ENCODE results near the gene CPEB4.

The CPEB4 gene

DNA sequence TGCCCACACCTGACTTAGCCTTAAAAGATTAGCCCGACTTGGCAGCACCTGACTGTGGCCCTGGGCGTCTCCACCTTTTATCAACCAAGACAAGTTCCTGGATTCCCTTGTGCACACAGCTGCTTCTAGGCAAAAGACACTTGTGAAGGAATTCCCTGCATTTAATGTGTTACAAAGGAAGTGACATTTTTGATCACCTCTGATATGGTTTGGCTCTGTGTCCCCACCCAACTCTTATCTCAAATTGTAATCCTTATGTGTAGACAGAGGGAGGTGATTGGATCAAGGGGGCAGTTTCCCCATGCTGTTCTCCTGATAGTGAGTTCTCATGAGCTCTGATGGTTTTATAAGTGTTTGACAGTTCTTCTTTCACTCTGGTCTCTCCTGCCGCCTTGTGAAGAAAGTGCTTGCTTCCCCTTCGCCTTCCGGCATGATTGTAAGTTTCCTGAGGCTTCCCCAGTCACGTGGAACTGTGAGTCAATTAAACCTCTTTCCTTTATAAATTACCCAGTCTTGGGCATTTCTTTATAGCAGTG lies 2.6 kb upstream of the CPEB4 start:
- no peak for DNase-seq

DNA sequence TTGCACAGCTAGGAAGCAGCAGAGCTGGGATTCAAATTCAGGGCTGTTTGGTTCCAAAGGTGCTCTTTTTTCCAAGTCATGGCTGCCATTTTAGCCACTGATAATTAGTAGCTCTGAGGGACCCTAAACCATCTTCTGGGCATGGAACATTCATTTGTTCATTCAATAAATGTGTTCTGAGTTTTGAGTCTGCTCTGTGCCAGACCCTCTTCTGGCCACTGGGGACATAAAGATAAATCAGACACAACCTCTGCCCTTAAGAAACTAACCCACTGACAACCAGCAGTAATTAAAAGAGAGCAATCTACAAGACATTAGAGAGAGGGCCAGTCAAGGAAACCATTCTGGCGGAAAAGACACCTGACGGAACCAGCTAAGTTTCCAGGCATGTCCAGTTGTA lies 2.0 kb upstream of the CPEB4 start:
- no peak for DNase-seq

DNA sequence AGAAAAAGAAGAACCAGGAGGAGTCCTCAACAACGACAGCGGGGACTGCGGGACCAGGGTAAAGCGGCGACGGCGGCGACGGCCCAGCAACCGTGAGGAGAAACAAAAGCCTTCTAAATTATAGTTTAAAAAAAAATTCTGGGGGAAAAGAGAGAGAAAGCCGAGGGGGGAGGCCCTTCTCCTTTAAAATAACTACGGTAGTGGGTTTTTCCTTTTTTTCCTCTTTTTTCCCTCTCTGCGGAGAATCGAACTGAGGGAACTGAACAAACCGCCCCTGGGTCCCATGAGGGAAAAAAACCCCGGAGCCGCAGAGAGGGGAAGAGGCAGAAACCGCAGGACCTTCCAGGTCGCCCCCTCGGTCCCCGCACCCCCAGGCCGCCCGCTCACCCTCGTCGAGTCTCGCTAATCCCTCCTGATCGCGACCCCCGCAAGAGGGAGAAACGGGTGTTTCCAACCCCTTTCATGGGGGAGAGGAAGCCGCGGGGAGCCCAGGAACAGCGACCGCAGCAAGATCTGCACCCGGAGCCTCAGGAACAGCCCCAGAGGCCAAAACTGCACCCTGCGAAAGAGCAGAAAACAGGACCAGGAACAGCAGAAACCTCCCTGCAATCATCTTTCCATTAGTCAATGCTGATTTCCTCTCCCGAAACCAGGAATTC lies 453 bp downstream of the CPEB4 start:
- DNase-seq, result no peak

DNA sequence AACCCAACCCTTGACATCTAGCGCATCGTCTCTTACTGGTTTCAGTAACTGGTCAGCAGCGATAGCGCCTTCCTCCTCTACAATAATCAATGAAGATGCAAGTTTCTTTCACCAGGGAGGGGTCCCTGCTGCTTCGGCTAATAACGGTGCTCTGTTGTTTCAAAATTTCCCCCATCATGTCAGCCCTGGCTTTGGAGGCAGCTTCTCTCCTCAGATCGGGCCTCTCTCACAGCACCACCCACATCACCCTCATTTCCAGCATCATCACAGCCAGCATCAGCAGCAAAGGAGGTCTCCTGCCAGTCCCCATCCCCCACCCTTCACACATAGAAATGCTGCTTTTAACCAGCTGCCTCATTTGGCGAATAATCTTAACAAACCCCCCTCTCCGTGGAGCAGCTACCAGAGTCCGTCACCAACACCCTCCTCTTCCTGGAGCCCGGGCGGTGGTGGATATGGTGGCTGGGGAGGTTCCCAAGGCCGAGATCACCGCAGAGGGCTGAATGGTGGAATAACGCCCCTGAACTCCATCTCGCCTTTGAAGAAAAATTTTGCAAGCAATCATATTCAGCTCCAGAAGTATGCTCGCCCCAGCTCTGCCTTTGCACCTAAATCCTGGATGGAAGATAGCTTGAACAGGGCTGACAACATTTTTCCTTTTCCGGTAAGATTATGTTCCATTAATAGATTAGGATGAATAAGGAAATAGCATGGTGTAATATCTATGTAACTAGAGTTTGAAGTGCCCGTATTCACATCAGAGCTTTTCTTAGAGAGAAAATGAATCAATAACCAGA lies 2.2 kb downstream of the CPEB4 start:
- no peak for DNase-seq

DNA sequence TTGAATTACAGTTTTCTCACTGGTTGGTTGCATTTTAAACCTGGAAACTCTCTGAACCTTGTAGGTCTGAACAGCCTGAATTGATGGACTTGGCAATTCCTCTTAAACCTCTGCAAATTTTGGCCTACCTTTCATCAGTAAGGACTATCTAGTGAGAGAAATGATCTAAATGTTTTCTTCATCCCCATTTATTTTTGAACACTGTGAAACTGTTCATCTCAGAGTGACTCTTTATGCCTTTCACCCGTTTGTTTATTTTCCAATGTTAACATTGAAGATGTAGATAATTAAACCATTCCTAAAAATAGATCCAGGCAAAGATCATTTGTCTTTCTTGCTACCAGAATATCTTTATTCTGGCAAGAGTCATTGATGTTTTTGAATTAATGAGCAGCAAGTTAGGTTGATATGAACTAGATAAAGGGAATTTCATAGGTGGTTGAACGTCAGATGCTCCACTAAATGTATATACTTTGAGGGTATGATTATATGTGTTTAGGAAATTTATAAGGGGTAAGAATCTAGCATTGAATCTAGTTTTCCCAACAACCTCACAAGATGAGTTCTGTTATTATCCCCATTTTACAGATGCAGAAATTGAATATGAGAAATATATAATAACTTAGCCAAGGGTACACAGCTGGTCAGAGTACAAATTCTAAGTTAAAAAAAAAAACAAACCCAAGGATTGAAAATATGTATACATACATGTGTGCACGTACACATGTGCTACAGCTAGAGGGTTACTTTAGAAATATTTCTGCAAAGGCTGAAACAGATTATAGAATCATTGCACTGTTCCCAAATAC lies 3.4 kb downstream of the CPEB4 start:
- no peak for DNase-seq

DNA sequence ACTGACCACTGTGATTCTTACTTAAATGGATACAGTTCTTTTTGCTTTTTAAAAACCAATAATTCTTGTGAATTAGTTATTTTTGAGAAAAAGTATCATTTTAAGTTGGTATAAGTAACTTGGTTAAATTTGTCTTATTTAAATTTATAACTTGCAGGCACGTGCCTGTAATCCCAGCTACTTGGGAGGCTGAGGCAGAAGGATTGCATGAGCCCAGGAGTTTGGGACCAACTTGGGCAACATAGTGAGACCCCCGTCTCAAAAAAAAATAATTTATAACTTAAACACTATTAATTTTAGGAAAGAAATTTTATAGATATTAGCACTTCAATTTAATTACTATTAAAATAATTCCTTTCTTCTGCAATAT lies 5.0 kb downstream of the CPEB4 start:
- DNase-seq, result no peak

DNA sequence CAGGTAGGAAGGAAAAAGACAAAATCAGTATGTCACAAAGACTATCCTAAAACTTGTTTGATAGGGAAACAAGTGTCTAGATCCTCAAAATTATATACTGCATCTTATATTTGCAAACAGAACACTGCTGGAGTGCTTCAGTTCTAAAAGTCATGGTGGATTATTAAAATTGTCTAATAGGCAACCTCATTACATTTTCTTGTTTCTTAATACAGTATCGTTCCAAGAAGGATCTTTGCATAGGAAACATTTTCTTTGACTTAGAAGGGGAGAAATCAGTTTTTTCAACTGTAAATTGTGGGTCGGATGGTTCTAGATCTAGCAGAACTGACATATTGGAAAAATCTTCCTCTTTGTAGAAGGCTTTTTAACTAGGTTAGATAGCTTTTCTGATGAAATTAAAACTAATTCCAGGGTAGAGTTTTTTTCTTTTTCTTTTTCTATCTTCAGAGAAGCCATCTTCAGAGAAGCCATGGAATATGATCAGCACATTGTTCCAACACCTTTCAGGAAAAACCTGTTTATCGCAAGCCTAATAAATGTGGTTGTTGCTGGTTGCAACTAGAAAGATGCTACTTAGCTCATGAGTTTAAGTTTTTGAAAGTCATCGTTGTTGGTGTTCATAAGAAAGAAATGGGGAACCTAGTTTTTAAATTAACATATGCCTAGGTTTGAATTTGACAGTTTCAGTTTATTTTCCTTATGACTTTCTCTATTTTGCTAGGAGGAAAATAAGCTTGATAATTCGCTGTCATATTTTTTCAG lies 7.4 kb downstream of the CPEB4 start:
- no peak for DNase-seq

DNA sequence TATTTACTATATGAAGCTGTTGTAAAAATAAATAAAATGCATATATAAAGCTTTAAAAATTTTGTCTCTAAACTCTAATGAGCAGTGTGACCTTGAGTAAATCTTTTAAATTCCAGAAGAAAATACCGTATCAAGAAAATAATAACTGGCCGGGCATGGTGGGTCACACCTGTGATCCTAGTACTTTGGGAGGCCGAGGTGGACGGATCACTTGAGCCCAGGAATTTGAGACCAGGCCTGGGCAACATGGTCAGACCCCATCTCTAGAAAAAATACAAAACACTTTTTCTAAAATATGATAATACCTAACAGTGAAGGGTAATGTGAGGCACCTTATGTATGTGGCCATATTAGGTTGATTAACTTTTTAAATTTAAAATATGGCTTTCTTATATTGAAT lies 8.5 kb downstream of the CPEB4 start:
- DNase-seq, result no peak

DNA sequence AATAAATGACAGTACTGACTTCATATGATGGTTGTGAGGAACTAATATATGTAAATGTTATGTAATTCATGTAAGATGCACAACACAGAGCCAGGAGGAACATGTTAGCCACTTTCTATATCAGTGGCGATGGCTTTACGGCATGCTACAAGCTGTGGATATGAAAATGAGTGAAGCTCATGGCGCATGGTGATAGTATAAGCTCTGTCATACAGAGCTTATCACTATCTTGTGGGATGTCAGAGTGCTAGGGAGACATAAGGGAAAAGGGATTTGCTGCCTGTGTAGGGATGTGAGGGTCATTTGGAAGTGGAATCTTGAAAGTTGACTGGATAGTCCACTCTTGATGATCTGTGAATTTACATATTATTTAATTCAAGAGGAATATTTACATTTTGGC lies 13.6 kb downstream of the CPEB4 start:
- no peak for DNase-seq

DNA sequence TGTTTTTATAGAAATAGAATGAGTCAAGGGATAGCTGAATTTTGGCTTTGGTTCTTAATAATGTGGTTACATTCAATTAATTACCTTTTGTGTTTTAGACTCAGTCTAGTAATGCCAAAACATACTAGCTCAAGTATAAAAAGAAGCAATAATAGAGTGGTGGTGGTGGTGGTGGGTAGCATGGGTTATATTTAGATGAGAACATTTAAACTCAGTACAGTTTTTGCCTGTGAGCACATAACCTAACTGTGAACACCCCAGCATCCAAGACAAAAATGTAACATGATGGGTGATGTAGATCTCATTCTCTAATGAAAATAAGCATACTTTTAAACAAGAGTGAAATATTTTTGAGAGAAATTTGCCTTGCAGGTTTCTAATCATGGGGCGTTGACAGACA lies 14.2 kb downstream of the CPEB4 start:
- no peak for DNase-seq

DNA sequence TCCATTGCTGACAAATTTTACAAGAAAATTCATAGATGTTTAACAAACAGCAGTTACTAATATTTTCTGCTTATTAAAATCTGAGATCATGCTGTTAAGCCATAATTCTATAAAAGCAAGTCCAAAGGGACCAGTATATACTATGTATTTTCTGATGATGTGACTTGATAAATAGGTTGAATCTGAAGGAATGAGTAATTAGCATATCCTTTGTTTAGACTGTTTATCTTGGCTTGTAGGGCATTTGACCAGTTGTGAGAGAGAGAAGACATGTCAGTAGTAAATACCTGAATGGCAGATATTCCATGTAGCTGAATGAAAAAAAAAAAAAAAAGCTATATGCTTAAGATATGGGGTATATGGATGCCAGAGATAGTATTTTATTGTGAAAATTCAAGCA lies 14.6 kb downstream of the CPEB4 start:
- no peak for DNase-seq

DNA sequence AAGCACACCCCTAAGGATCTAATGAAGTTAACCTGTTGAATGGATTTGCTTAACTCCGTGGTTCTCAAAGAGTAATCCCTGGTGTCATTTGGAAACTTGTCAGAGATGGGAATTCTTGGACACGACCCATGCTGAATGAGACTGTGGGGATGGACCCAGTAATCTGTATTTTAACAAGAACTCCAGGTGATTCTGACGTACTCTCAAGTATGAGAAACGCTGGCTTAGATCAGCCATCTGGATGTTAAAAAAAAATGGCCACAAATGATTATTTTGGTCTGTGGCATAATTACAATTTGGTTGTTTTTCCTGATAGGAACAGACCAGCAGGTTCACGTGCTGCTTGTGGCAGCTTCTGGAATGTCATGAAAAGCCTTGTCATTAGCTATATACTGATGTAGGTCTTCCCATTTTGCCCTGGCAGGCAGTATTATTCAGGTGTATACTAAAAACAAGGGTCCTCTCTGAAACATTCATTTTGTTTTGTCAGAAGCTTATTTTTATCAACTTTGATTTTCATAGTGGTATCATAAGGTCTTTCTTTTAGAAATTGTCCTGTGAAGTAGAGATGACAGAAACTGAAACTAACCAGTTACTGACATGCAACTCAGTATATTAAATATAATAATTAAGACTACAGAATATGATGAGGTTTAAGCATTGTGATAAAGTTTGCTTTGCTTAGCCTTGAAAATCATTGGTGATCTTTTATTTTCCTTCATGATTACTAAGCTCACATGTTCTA lies 15.4 kb downstream of the CPEB4 start:
- no peak for DNase-seq

DNA sequence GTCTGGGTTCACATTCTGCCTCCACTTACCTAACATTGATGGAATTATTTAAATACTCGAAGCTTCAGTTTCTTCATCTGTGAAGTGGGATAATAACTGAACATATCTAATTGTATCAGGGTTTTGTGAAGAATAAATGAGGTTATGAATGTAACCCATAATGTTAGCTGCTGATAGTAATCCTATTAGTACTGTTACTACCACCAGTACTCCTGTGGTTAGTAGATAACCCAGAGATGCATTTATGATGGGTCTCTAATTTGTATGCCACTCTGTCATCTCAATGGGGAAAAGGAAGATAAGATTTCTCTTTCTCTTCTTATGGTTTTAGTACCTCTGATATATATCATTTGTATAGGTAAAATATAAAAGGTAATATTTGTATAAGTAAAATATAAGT lies 16.0 kb downstream of the CPEB4 start:
- no peak for DNase-seq

DNA sequence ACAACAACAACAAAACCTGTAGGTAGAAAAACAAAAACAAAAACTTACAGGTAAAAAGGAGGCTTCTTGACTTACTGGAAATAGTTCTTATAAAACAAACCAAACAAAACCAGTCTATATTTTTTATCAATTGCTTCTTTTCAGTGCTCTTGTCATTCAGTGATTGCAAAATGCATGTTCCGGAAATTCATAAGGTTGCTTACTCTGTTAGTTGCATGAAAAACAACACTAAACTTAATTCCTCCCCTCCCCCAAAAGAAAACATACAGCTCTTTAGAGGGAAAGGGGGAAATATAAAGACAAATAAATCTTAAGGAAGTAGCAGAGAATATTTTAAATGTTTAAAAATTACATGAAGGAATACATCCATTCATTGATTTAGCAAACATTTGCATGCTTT lies 19.1 kb downstream of the CPEB4 start:
- no peak for DNase-seq

DNA sequence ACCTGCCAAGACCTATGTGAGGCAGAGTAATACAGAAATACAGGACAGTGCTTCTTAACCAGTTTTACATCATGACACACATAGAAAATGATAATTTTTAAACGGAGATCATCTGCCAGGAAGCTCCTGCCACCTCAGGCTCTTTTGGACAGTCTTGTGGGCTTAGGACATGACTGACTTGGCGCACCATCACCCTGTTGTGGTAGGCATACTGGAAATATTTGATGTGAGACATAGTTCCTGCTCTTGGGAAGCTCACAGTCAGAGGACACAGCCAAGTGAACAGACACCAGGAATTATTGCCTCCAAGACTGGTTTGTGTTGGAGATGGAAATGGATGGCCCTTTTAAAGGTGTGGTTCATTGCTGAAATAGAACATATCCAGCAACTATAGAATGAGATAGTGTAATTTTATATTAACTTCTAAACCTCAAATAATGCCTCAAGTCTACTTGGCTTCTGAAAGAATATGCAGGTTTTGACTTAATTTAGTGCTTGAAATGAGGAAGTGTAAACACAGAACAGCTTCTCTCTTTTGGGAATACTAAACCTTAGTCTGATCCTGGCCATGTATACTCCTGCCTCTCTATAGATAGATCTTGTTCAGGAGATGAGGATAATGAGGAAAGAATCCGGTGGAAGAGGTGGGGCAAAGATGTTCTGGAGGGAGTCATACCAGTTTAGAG lies 19.7 kb downstream of the CPEB4 start:
- DNase-seq, result no peak

DNA sequence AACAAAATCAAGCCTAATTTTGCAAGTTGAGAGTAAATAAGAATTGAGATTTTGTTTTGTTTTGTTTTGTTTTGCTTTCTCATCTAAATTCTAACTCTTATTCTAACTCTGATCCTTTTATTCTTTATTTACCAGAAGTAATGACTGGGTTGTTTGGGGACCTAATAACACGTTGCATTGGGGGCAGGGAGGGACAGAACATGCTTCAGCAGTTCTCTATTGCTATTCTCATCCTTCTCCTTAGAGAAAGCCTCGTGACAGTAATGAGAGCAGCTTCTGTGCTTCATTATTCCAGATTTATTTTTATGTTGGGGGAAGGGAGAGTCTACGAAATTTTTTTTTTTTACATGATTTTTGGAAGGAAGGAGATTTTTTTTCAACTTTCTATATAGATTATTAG lies 21.1 kb downstream of the CPEB4 start:
- no peak for DNase-seq

DNA sequence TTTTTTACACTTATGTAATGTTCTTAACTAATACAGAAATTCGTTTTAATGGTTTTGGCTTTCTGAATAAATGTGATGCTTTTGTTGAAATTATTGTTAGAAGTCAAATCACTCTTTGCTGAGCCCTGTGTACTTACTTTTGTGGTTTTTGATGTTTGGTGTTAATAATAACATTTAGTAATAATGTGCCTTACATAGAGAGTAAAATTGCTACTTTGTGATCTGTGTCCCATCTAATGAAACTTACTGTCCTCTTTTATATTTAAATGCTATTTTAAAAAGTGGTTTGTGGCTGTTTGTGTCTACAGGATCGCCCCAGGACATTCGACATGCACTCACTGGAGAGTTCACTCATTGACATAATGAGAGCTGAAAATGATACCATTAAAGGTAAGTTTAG lies 22.1 kb downstream of the CPEB4 start:
- no peak for DNase-seq

DNA sequence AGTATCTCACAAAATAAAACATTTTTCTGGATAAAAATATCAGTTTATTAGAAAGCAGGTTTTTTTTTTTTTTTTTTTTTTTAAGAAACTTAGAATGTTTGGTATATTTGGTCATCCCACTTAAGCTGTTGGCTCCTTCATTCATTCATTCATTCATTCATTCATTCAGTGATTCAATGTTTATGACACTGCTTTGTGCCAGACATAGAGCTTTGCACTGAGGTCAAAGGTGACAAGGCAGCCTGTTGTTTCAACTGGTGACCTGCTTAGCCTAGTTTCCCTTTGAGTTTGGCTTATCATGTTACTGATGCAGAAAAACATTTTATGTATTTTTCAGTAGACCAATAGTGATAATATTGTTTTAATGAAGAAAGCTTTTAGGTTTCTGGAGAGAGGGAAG lies 23.5 kb downstream of the CPEB4 start:
- DNase-seq, result no peak

DNA sequence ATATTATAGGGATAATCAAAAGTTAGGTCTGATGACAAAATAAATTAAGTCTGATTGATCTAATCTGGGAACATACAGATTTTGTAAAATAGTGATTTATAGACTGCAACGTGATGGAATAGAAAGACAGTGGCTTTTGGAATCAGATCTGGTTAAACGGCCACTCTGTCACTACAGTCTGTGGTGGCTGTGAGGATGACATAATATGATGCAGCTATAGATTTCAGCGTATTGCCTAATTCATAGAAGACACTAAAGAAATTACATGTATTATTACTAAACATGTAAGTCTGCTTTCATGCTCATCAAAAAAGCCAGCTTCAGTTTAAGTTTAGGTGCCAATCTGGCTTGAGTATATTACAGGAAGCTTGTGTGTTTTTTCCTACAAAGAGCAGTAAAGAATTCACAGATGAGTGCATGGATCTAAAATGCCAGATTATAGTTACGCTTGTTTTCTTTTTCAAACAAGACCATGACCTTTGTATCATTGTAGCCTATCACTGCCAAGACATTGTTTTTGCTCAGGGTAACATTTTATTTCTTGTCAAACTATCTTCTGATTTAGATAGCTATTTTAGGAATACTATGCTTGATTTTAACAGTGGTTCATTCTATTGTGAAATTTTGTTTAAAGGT lies 25.7 kb downstream of the CPEB4 start:
- no peak for DNase-seq

DNA sequence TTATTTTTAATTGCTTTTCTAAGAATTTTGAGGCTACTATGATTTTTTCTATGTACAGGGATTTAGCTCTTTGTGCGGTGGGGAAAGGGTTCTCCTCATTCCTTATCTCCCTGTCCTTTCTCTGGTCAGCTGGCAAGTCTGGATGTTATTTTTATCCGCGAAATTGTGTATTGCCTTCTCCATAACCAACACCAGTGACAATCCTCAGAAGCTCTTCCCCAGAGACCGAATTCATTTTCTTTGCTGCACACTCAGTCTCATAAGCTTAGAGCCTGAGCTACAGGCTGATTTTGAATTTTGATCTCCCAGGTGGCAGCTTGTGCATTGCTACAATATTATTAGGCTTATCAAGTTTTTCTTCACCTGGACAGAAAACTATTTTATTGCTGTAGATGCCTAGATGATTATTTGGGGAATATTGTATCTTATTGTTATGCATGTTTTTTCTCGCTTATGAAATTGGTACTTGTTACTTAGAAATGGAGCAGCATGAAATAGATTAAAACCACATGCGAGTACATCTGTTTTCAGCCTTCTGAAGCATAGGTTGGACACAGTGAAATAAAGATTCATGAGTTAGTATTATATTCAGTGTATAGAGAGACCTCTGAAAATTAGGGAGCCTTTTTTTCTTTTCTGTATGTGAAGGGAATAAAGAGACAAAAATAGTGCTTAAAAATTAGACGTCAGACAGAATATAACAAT lies 27.3 kb downstream of the CPEB4 start:
- no peak for DNase-seq
